ENCODE data around the gene PXDN.

The PXDN gene

GRCh38 chr2:1601067-1601412, 143.3 kb downstream of the PXDN start:
- H3K4me3 ChIP-seq (ENCODE audit: low read depth, low read length): no peak overlapping the region
- in situ Hi-C loops (cut with HindIII; ENCODE audit: low sequenced_read_pairs): no loop called here
- TF ChIP-seq, protein P1, sequence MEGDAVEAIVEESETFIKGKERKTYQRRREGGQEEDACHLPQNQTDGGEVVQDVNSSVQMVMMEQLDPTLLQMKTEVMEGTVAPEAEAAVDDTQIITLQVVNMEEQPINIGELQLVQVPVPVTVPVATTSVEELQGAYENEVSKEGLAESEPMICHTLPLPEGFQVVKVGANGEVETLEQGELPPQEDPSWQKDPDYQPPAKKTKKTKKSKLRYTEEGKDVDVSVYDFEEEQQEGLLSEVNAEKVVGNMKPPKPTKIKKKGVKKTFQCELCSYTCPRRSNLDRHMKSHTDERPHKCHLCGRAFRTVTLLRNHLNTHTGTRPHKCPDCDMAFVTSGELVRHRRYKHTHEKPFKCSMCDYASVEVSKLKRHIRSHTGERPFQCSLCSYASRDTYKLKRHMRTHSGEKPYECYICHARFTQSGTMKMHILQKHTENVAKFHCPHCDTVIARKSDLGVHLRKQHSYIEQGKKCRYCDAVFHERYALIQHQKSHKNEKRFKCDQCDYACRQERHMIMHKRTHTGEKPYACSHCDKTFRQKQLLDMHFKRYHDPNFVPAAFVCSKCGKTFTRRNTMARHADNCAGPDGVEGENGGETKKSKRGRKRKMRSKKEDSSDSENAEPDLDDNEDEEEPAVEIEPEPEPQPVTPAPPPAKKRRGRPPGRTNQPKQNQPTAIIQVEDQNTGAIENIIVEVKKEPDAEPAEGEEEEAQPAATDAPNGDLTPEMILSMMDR (IDR thresholded peaks at IDR 0.05; ENCODE audit: low read depth, low read length): no peak
- no peak for DNase-seq (ENCODE audit: low read depth, low spot score)

DNA sequence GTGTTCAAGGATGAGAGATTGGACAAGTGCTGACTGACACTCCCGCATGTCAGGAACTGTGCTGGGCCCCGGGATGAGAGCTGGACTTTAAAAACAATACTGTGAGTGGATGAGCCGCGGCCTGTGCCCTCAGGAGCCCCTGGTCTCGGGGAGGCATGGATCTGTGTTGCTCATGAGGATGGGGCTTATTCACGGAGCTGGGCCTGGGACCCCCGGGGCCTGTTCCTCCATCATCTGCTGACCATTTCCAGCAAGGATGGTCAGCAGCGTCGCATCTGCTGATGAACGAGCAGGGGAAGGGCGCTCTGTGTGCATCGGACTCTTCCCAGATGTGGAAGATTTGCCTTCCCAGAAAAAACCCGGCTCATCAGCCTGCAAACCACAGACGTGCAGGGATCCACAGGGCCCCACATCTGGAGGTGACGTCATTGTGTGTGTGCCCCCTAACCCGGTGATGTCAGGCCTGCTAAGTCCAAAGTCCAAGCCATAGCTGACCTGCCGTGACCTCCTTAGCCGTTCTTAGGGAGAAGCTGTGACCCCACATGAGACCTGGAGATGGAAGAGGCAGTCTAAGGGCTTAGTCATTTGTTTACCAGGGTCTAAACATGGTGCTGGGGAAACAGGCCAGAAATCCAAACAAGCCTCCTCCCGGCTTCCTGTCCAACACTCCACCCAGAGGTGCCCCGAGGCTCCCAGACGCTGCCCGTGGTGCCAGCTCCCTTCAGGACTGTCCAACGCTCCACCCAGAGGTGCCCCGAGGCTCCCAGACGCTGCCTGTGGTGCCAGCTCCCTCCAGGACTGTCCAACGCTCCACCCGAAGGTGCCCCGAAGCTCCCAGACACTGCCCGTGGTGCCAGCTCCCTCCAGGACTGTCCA, 143.9 kb downstream of the PXDN start:
- no peak overlapping the region for H3K4me3 ChIP-seq (ENCODE audit: low read depth, low read length)
- DNase-seq (ENCODE audit: low read depth, low spot score): no peak
- in situ Hi-C loops (cut with HindIII; ENCODE audit: low sequenced_read_pairs): no loop called here
- TF ChIP-seq, protein P1 (IDR thresholded peaks at IDR 0.05; ENCODE audit: low read depth, low read length): no peak

GRCh38 chr2:1599301-1600085, 144.8 kb downstream of the PXDN start:
- H3K4me3 ChIP-seq (ENCODE audit: low read depth, low read length): no peak overlapping the region
- in situ Hi-C loops (cut with HindIII; ENCODE audit: low sequenced_read_pairs): no loop called here
- TF ChIP-seq, protein P1 (IDR thresholded peaks at IDR 0.05; ENCODE audit: low read depth, low read length): no peak
- no peak for DNase-seq (ENCODE audit: low read depth, low spot score)

- H3K4me3 ChIP-seq (ENCODE audit: low read depth, low read length): no peak overlapping the region
- TF ChIP-seq, protein P1 (IDR thresholded peaks at IDR 0.05; ENCODE audit: low read depth, low read length): no peak
- DNase-seq (ENCODE audit: low read depth, low spot score): no peak
- in situ Hi-C loops (cut with HindIII; ENCODE audit: low sequenced_read_pairs): no loop called here
These were observed 145.5 kb downstream of the PXDN start for GRCh38 chr2:1598800-1599199.

DNA sequence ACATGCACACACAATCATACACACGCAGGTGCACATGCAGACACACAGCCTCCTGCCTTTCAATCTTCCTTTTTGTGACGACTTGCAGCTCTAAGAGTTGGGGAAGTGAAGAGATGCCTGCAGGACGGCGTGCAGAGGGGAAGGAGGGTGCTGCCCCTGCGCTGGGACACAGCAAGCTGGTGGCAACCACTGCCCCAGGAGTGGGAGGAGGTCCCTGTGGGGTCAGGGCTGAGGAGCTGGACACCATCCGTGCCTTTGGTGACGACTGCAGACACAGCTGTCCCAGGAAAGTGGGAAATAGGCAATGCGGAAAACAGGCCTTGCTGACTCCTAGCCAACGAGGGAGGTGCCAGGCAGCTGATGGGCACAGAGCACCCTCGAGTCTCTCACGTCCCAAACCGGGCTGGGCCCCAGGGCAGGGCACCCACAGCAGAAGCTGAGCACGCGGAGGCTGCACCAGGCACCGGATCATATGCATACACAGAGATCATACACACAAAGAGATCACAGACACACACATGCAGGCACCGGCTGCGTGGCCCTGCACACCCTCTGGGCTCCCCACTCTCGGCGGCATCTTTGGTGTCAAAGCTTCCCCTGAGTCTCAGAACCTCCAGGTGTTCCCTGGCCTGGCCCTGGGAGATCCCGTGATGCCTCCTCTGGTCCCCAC, 146.1 kb downstream of the PXDN start:
- H3K4me3 ChIP-seq (ENCODE audit: low read depth, low read length): no peak overlapping the region
- no peak for DNase-seq (ENCODE audit: low read depth, low spot score)
- in situ Hi-C loops (cut with HindIII; ENCODE audit: low sequenced_read_pairs): no loop called here
- TF ChIP-seq, protein P1 (IDR thresholded peaks at IDR 0.05; ENCODE audit: low read depth, low read length): no peak

- in situ Hi-C loops (cut with HindIII; ENCODE audit: low sequenced_read_pairs): no loop called here
- H3K4me3 ChIP-seq (ENCODE audit: low read depth, low read length): no peak overlapping the region
- no peak for DNase-seq (ENCODE audit: low read depth, low spot score)
- TF ChIP-seq, protein P1 (IDR thresholded peaks at IDR 0.05; ENCODE audit: low read depth, low read length): no peak
These were observed 149.0 kb downstream of the PXDN start for GRCh38 chr2:1595274-1595673.
